Keratinocyte (primary cell): ENCODE measurements around the gene HOXB7. TPM values are rescaled to one million over a fixed set of nuclear protein-coding genes. Genes with fewer than 3 reads are reported as not detected.

ENCODE experiments used
- DNase-seq: peaks from one replicate; pipeline ENCODE4 v3.0.0-alpha.2; 2011; ENCODE audit warnings: low read depth, missing footprints, low spot score
- FAIRE-seq: peaks from 2 replicates; lab custom pipeline; 2011; peaks lifted over from hg19 to GRCh38; lab: Jason Lieb, UNC
- H2AFZ ChIP-seq: 2 replicates; pipeline ENCODE4 v1.6.0; 2012; ENCODE audit warnings: low read length, control low read depth, inconsistent platforms; ENCODE audit not compliant: control insufficient read depth
- H3K27ac ChIP-seq: 2 replicates; pipeline ENCODE4 v1.5.1; 2011; ENCODE audit warnings: low read length; ENCODE audit not compliant: control insufficient read depth, insufficient read depth
- H3K27me3 ChIP-seq: 3 replicates; pipeline ENCODE4 v1.6.0; 2011; ENCODE audit warnings: low read length; ENCODE audit not compliant: control insufficient read depth, insufficient read depth; ENCODE audit errors: extremely low read depth
- H3K36me3 ChIP-seq, 2 experiments: 2 replicates in 1 of 2; 3 replicates in 1 of 2; pipeline ENCODE4 v1.5.1; 2011; ENCODE audit warnings: low read length in 2 of 2, mild to moderate bottlenecking in 1 of 2; ENCODE audit not compliant: control insufficient read depth in 2 of 2, insufficient read depth in 2 of 2; ENCODE audit errors: extremely low read depth in 1 of 2
- H3K4me1 ChIP-seq: 3 replicates; pipeline ENCODE4 v1.5.1; 2011; ENCODE audit warnings: low read length; ENCODE audit not compliant: control insufficient read depth, insufficient read depth; ENCODE audit errors: extremely low read depth
- H3K4me2 ChIP-seq: 3 replicates; pipeline ENCODE4 v1.6.0; 2011; ENCODE audit warnings: low read depth, low read length; ENCODE audit not compliant: control insufficient read depth, insufficient read depth; ENCODE audit errors: extremely low read depth
- H3K4me3 ChIP-seq, 3 experiments: fragments of 200-600 bp in 1 of 3; sonication (generic) in 1 of 3; 2 replicates in 2 of 3; 3 replicates in 1 of 3; pipeline ENCODE4 v1.5.1; 2011 to 2016; ENCODE audit warnings: low read length in 3 of 3, mild to moderate bottlenecking in 3 of 3, control low read depth in 2 of 3, inconsistent platforms in 1 of 3, low read depth in 1 of 3, mixed read lengths in 1 of 3, mixed run types in 1 of 3, moderate library complexity in 1 of 3; ENCODE audit not compliant: control insufficient read depth in 2 of 3, insufficient read depth in 2 of 3; ENCODE audit errors: extremely low read depth in 1 of 3
- H3K79me2 ChIP-seq: 2 replicates; pipeline ENCODE4 v1.6.0; 2012; ENCODE audit warnings: low read length; ENCODE audit not compliant: control insufficient read depth, insufficient read depth
- H3K9ac ChIP-seq: 3 replicates; pipeline ENCODE4 v1.6.0; 2011; ENCODE audit warnings: low read length; ENCODE audit not compliant: control insufficient read depth, insufficient read depth; ENCODE audit errors: extremely low read depth
- H3K9me1 ChIP-seq: 3 replicates; pipeline ENCODE4 v1.6.0; 2011; ENCODE audit warnings: low read length; ENCODE audit not compliant: control insufficient read depth, insufficient read depth; ENCODE audit errors: extremely low read depth
- H3K9me3 ChIP-seq: 2 replicates; pipeline ENCODE4 v1.5.1; 2012; ENCODE audit warnings: low read depth, low read length; ENCODE audit not compliant: control insufficient read depth
- H4K20me1 ChIP-seq: 3 replicates; pipeline ENCODE4 v1.6.0; 2011; ENCODE audit warnings: low read length; ENCODE audit not compliant: control insufficient read depth, insufficient read depth; ENCODE audit errors: extremely low read depth
- EZH2 ChIP-seq: IDR thresholded peaks from one replicate; pipeline ENCODE4 v1.6.1; 2012; ENCODE audit warnings: inconsistent platforms, mild to moderate bottlenecking, low read length, moderate library complexity
- dilution Hi-C: fragments of 300-500 bp; cut with MboI; formaldehyde crosslinking; loops from one replicate; pipeline ENCODE4 v1.7.0; 2020; ENCODE audit warnings: low sequenced_read_pairs; ENCODE audit not compliant: extremely low pct_ligation_motif_present
- polyA plus RNA-seq, 5 experiments: library from polyadenylated mRNA; depleted of rRNA in 3 of 5; stranded (reverse) in 3 of 5; stranded (forward) in 1 of 5; unstranded in 1 of 5; fragments of >200 nt; gene quantifications; 1 replicate in 1 of 5; 2 replicates in 3 of 5; 3 replicates in 1 of 5; pipeline versions ENCODE4 v1.2.1 to v1.2.3, GENCODE V29; 2011 to 2012; ENCODE audit warnings: missing spikeins in 2 of 5, low read depth in 1 of 5, low replicate concordance in 1 of 5
- TF ChIP-seq, protein P1 (sequence below), 3 experiments: IDR thresholded peaks in 1 of 3; conservative IDR thresholded peaks in 1 of 3; optimal IDR thresholded peaks in 1 of 3; 2 replicates in 2 of 3; 3 replicates in 1 of 3; pipeline versions ENCODE3 to v1.5.1; 2011; ENCODE audit warnings: low read length in 3 of 3, mild to moderate bottlenecking in 3 of 3, moderate library complexity in 2 of 3, control low read depth in 1 of 3, inconsistent platforms in 1 of 3; ENCODE audit not compliant: insufficient read depth in 2 of 3; ENCODE audit errors: extremely low read depth in 1 of 3

Gene HOXB7
- polyA plus RNA-seq, 1 donor (not counting 4 experiments of a cell fraction or from before 2014, with no cell fraction given) = 1.0 TPM

DNA sequence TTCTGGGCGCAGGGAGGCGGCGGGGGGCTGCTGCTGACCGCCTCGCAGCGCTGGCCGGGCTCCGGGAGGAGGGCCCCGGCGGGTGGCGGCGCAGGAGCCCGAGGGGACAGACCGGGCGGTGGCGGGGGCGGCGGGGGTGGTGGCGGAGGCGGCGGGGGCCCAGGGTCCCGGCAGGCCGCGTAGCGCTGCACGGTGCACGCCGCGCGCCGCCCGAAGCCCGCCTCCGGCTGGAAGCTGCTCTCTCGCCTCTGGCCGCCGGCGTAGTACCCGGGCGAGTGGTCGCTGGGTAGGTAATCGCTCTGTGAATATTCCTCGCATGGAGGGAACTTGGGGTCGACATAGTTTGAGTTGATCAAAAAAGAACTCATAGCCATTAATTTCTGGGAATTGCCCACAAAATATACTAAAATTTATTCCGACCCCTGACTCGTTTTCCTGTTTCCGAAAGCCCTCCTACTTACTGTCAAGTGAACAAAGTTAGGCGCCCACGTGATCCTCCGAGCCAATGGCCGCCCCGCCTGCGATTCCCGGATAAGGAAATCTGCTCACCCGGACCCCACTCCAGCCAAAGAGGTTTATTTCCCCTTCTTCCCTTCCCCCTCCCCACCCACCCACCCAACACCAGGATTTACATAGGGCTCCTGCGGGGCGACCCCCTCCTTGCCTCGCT is 32.7 kb downstream of the HOXB7 start, which contains the start of gene HOXB4:
Gene HOXB4 (minus strand): TSS at position 405 of the 670 bp plus-strand sequence. CDS start 31 bp downstream, at position 374.
- FAIRE-seq (no peak), DNase-seq (no peak)
- peaks cover 27% of the 10 kb centered on the region for H3K4me1 ChIP-seq
- dilution Hi-C loops = no loop called here
- H4K20me1 ChIP-seq = no peaks in the 10 kb centered on the region
- peaks cover 89% of the 10 kb centered on the region for H3K27me3 ChIP-seq
- no peaks in the 10 kb centered on the region for H3K79me2 ChIP-seq
- peak within 1 kb of the TSS; percentile 58 for H3K9ac ChIP-seq
- H3K4me3 ChIP-seq = peak within 1 kb of the TSS; percentile 58 to 76 (median 65)
- no peak within 1 kb of the TSS for H3K27ac ChIP-seq
- peak within 1 kb of the TSS; percentile 85 for H3K4me2 ChIP-seq
- H2AFZ ChIP-seq = peak within 1 kb of the TSS; percentile 60
- no peaks in the 10 kb centered on the region for H3K9me3 ChIP-seq
- no peaks in the 10 kb centered on the region for H3K9me1 ChIP-seq
- H3K36me3 ChIP-seq = peaks cover 0 to 2% of the 10 kb centered on the region in 2 experiments
- no peak for TF ChIP-seq EZH2
- TF ChIP-seq, protein P1, sequence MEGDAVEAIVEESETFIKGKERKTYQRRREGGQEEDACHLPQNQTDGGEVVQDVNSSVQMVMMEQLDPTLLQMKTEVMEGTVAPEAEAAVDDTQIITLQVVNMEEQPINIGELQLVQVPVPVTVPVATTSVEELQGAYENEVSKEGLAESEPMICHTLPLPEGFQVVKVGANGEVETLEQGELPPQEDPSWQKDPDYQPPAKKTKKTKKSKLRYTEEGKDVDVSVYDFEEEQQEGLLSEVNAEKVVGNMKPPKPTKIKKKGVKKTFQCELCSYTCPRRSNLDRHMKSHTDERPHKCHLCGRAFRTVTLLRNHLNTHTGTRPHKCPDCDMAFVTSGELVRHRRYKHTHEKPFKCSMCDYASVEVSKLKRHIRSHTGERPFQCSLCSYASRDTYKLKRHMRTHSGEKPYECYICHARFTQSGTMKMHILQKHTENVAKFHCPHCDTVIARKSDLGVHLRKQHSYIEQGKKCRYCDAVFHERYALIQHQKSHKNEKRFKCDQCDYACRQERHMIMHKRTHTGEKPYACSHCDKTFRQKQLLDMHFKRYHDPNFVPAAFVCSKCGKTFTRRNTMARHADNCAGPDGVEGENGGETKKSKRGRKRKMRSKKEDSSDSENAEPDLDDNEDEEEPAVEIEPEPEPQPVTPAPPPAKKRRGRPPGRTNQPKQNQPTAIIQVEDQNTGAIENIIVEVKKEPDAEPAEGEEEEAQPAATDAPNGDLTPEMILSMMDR (optimal IDR thresholded peaks at IDR 0.05 in 1 of 3, IDR thresholded peaks at IDR 0.05 in 1 of 3, conservative IDR thresholded peaks at IDR 0.05 in 1 of 3; ENCODE audit: extremely low read depth in 1 of 3, insufficient read depth in 2 of 3, low read length in 3 of 3) = no peak

DNA sequence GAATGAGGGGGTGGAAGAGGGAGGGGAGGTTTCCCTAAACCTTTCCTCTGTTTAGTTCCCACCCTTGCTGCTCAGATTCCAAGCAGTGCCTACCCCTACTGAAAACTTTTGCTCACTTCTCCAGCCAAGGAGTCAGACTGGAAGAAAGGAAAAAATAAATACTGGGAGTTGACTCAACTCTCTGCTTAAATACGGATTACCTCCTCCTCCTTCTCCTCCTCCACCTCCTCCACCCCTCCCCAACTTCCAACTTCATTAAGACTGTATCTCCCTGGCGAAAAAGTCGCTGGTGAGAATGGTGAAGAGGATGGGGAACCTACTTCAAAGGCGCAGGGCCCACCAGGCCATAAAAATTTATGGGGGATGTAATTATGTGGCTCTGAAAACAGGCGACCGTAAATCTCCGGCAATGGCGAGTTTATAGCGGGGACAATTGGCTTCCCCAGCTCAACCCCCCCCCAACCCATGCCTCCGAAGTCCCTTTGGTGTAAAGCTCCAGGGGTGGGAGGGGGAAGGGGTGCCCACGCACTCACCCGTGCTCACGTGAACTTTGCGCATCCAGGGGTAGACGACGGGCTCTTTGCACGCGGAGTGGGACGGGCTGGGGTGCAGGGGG is 33.4 kb downstream of the HOXB7 start:
- Histone ChIP-seq H3K4me1 (peaks cover 30% of the 10 kb centered on the region), H3K9ac (peak overlapping the region; percentile 41), H3K27ac (no peak overlapping the region), H3K27me3 (peaks cover 88% of the 10 kb centered on the region), H3K4me2 (peak overlapping the region; percentile 85), H3K4me3 (peak overlapping the region; percentile 58 to 66 (median 60)), H4K20me1 (no peaks in the 10 kb centered on the region), H3K36me3 (peaks cover 0 to 2% of the 10 kb centered on the region in 2 experiments), H2AFZ (no peak overlapping the region), H3K9me3 (no peaks in the 10 kb centered on the region), H3K79me2 (no peaks in the 10 kb centered on the region), H3K9me1 (no peaks in the 10 kb centered on the region)
- TF ChIP-seq, protein P1 (optimal IDR thresholded peaks at IDR 0.05 in 1 of 3, IDR thresholded peaks at IDR 0.05 in 1 of 3, conservative IDR thresholded peaks at IDR 0.05 in 1 of 3; ENCODE audit: extremely low read depth in 1 of 3, insufficient read depth in 2 of 3, low read length in 3 of 3) = no peak
- no peak for TF ChIP-seq EZH2
- no peak for FAIRE-seq
- dilution Hi-C loops = no loop called here
- DNase-seq = no peak
